GM19351 (cell line): Measurements from ENCODE around the gene AMH.
"Not testable (repeated sequence)": the region's sequence is repeated elsewhere in the genome, so short reads cannot be mapped to it uniquely, and the experiment has no call there.

Experiments used
- ATAC-seq: cut with Tn5 transposase; IDR thresholded peaks from one replicate; pipeline ENCODE4 v1.9.1; 2021; ENCODE audit warnings: mild to moderate bottlenecking, moderate library complexity; ENCODE audit not compliant: unreplicated experiment

The AMH gene

DNA sequence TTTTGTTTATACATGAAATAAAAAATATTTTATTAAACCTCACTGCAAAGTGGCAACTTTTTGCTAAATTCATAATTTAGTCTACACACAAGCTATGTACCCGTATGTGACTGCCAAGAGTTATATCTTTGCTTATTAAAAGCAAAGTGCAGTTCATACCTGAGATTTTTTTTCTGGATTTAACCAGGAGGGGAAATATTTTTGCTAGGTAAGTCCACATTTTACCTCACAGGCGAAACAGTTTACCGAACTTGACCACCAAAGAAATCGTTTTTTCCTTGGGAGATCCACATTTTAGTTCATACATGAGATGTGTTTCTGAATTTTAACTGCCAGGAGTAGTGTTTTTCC, 19.3 kb downstream of the AMH start:
- ATAC-seq, result no peak

DNA sequence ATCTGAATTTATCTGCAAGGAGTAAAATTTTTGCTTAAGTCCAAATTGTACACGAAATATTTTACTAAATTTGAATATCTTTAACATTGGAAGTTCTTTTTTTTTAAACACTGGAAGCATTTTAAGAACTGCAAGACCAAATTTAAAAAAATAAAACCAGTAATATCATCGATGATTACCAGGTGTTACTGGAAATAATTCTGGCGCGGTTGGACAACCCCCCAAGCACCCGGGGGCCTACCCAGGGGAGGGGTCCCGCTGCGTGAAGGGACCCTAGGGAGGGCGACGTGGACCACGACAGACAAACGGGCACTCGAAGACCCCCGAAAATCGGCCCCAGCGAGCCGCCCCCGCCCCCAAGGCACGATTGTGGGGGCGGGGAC, 19.7 kb downstream of the AMH start:
- no peak for ATAC-seq

DNA sequence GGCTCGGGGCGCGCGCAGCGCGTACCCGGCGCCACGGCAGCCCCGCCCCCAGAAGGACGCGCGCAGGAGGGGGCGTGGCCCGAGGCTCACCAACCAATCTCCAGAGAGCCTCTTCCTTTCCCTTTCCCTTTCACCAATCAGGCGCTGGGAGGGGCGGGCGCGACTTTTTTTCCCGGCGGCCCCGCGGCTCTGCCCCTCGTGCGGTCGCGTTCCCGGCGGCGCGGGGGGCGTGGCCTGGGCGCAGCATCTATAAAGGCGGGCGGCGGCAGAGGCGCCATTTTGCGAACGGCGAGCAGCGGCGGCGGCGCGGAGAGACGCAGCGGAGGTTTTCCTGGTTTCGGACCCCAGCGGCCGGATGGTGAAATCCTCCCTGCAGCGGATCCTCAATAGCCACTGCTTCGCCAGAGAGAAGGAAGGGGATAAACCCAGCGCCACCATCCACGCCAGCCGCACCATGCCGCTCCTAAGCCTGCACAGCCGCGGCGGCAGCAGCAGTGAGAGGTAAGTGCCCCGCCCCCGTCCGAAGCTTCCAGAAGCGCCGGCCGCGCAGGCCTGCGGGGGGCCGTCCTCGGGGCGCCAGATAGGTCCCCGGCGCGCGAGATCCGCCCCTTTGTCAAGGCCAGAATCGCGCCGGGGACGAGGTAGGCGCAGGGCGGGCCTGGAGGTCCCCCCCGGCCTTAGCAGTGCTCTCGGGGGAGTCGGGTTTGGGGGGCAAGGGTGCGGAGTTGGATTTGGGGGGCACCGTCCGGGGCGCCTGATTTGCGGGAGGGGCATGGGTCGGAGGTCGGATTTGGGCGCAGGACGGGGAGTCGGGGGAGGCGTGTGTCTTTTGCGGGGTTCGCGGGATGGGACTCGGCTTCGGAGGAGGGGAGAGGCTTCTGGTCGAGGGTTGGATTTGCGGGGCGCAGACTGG, 20.4 kb downstream of the AMH start:
- ATAC-seq, result peak; percentile 55

DNA sequence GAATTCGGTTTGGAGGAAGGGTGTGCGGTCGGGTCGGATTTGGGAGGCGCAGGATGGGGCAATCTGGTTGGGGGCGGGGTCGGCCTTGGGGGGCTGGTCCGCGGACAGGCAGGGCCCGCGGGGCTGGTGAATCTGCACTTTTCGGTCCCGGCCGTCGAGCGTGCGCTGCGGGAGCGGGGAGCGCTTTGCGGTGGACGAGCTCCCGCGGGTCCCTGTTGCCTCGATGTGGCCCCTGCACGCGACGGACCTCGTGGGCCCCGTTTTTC, 21.0 kb downstream of the AMH start:
- no peak for ATAC-seq

DNA sequence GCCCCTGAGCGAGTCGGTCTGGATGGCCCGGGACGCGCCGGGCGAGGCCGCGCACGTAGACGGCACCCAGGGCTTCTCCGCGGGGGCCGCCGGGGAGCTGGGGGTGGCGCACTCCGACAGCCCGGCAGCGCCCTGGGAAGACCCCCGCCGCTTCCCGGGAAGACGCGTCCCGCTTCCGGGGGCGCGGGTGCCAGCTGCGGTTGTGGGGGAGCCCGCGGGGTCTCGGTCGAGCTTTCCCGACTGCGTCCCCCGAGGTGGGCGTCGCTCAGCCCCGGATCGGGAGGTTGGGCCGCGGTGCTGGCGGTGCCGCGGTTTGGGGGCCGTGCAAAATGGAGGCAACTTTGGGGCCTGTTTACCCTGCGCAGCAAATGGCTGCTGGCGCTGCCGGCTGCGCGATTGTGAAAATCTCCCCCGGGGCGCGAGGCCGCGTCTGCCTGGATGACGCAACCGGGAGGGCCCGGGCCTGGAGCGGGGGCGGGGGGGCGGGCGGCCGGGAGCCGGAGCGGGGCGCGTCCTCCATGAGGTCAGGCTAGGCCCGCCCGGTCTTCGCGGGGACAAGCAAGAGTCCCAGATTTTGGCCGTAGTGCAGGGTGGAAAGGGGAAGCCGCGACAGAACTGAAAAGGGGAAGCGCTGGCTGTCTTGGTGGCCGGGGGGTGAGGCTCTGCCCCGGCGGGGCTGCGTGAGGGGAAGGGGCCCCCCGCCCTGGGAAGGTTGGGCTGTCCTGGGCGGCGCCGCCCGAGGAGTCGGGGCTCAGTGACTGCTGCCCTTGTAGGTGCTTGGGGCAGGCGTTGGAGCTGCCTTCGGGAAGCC, 21.5 kb downstream of the AMH start:
- ATAC-seq, result no peak

- ATAC-seq, result no peak
Measured at GRCh38 chr19:2271234-2272103, 22.3 kb downstream of the AMH start.

DNA sequence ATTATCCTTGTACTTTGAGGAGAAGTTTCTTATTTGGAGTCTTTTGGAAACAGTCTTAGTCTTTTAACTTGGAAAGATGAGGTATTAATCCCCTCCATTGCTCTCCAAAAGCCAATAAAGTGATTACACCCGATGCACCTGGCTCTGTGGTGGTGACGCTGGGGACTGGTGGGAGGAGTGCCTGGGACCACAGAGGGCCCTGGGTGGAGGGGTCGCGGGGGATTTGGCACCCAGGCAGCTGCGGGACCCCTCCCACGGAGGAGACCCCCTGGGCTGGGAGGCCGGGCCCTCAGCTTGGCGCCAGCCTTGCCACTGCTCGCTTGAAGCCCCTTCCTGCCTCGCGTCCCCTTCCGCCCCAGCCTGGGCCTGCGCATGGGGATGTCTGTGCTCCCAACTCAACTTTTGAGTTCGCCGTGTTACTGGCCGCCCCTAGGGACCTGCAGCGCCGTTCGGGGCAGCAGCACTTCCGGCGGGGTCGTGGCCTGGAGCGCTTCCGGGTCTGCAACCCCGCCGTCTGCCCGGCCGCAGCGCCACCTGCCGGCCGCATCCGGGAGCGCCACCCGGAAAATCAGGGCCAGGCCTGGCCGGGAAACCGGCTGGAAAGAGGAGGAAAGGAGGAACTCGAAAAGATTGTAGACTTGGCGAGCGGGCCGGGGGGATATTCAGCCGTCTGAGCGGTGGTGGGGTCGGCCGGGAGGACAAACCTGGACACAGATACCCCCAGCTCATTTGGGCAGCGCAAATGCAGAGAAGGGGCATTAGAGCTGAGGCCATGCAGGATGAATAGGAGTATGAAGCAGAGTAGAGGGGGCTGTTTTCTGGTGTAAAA, 24.4 kb downstream of the AMH start:
- no peak for ATAC-seq

GRCh38 chr19:2274185-2274711, 25.1 kb downstream of the AMH start:
- ATAC-seq, result no peak

DNA sequence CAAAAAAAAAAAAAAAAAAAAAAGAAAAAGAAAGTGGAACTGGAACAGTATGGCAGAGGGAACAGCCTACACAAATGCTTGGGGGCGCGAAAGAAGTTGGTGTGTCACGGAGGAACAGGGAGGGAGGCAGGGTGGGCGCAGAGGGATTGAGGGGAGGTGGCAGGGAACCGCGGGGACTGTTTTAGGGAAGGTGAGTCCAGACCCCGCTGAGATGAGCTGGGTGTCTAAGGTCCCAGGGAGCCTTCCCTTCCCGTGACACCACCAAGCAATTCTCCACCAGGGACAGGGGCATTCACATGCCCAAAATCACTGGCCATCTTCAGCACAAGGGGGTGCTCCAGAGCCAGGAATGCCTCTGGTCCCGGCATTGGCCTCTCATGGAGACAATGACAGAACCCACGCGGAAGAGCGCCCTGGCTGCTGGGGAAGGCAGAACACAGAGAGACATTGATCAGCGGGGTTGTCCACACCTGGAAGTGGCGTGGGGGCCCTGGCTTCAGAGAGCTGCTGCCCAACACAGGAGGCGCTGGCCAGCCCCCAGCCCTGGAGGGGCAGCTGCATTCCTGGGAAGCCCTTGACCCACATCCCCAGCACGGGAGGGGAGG, 25.9 kb downstream of the AMH start:
- no peak for ATAC-seq

DNA sequence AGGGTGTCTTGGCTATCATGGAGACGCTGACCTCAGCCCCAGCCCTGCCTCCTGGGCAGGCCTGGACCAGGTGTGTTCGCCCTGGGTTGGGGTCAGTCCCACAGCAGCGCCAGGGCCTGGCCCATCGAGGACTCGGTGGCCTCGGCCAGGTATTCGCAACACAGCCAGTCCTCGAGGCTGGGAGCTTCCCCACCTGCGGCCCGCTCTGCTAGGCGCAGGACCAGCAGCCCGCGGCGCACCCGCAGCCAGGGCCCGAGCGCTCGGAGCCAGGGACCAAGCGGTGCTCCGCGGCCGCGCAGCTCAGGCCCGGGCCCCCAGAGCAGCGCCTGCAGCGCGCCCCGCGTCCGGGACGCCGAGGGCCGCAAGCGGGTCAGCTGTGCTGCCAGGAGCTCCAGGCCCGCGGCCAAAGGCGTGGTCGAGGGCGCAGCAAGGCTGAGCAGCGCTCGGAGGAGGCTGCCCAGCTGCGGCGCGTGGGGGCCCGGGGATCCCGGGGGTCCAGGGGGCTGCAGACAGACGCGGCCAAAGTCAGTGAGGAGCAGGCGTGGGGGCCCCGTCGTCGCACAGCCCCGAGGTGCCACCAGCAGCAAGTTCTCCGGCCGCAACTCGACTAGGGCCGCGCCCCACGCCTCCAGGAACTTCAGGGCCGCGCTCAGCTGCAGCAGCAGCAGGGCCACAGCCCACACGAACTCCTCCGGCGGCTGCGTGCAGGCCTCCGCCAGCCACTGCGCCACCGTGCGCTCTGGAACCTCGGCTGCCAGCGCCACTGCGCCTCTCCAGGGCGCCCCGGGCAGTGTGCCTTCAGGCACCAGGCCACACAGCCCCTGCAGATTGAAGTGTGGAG, 26.7 kb downstream of the AMH start:
- no peak for ATAC-seq

DNA sequence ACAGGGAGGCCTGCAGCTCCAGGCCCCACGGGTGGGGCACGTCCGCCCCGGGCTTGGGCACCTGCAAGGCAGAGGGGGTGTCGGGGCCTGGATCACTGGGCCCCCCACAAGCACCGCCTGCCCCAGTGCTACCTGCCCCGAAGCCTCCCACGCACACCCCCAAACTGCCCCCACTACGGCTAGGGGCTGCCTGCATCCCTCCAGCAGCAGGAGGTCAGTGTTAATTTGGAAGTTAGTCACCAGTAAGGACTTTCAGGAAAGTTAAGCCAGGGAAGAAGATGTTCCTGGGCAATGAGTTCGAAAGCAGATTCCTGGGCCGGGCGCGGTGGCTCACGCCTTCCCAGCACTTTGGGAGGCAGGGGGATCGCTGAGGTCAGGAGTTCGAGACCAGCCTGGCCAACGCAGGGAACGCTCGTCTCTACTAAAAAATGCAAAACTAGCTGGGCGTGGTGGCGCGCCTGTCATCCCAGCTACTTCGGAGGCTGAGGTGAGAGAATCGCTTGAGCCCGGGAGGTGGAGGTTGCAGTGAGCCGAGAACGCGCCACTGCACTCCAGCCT, 27.4 kb downstream of the AMH start:
- ATAC-seq, result no peak

GRCh38 chr19:2277138-2277537, 28.0 kb downstream of the AMH start:
- no peak for ATAC-seq

GRCh38 chr19:2278459-2279158, 29.5 kb downstream of the AMH start:
- no peak for ATAC-seq

GRCh38 chr19:2280633-2281264, 31.6 kb downstream of the AMH start:
- no peak for ATAC-seq

DNA sequence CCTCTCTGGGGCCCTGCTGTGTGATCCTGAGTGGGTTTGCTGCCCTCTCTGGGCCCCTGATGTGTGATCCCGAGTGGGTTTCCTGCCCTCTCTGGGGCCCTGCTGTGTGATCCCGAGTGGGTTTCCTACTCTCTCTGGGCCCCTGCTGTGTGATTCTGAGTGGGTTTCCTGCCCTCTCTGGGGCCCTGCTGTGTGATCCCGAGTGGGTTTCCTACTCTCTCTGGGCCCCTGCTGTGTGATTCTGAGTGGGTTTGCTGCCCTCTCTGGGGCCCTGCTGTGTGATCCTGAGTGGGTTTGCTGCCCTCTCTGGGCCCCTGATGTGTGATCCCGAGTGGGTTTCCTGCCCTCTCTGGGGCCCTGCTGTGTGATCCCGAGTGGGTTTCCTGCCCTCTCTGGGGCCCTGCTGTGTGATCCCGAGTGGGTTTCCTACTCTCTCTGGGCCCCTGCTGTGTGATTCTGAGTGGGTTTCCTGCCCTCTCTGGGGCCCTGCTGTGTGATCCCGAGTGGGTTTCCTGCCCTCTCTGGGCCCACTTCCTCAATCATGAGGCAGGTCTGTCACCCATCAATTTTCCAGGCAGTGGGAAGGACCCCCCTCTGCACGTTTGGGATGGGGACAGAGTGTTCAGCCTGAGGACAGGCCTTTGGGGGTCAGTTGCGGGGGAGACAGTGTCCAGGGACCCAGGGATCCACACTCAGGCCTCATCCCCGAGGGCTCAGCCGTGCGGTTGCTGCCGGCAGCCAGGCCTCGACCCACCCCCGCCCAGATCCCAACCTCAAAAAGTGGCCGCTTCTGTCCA, 32.3 kb downstream of the AMH start:
- ATAC-seq, result not testable (repeated sequence)

DNA sequence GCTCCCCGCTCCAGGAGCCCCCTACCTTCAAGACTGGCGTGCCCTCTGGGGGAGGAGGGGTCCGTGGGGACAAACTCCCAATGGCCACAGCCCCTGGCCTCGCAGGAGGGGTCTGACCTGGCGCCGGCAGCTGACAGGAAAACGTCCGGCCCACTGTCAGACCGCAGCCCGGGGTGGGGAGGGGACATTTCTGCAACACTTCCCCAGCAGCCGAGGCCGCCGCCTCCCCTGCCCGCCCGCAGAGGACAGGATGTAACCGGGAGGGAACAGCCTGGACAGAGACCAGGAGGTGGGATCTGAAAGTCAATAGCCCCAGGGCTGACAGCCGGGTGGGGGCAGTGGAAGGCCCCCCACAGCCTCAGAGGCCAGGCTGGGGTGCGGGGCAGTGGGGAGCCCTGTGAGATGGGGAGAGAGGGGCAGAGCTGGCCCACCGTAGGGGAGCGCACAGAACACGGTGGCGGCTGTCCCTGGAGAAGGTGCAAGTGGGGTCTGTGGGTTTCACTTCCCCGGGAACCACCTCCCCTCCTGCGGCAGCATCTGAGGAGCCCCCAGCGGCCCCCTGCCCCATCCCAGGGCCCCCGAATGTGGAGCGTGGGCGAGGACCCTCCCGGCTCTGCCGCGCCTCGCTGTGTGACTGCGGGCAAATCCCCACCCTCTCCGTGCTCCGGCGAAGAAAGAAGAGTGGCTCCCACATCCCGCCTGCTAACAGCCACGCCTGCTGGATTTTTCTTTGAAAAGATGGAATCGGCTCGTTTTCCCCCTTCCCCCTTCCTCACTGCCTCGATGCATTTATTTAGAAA, 33.1 kb downstream of the AMH start, which contains the start of gene PEAK3:
Gene PEAK3, minus strand, starts transcription at position 114 of the 800 bp plus-strand sequence. CDS start 1,244 bp downstream, outside the sequence.
- no peak for ATAC-seq
